C1 segment of cervical spinal cord (tissue), 14 donors: ENCODE measurements around the gene TFB1M.

Experiments used
- DNase-seq, 14 donors: peaks; one replicate each; lab custom pipeline; 2025; lab: John Stamatoyannopoulos, UW

Gene TFB1M

GRCh38 chr6:155212616-155213380, 101.5 kb downstream of the TFB1M start:
- DNase-seq, result no peak

GRCh38 chr6:155212106-155212505, 102.2 kb downstream of the TFB1M start:
- no peak for DNase-seq

GRCh38 chr6:155207223-155207622, 107.1 kb downstream of the TFB1M start:
- DNase-seq, result no peak
